Nucleus accumbens (tissue), 56 donors: ENCODE results near the gene FAM117A.

Experiments
- DNase-seq, 56 donors: peaks; one replicate each; lab custom pipeline; 2025; lab: John Stamatoyannopoulos, UW

Gene FAM117A, protein sequence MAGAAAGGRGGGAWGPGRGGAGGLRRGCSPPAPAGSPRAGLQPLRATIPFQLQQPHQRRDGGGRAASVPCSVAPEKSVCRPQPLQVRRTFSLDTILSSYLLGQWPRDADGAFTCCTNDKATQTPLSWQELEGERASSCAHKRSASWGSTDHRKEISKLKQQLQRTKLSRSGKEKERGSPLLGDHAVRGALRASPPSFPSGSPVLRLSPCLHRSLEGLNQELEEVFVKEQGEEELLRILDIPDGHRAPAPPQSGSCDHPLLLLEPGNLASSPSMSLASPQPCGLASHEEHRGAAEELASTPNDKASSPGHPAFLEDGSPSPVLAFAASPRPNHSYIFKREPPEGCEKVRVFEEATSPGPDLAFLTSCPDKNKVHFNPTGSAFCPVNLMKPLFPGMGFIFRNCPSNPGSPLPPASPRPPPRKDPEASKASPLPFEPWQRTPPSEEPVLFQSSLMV

DNA sequence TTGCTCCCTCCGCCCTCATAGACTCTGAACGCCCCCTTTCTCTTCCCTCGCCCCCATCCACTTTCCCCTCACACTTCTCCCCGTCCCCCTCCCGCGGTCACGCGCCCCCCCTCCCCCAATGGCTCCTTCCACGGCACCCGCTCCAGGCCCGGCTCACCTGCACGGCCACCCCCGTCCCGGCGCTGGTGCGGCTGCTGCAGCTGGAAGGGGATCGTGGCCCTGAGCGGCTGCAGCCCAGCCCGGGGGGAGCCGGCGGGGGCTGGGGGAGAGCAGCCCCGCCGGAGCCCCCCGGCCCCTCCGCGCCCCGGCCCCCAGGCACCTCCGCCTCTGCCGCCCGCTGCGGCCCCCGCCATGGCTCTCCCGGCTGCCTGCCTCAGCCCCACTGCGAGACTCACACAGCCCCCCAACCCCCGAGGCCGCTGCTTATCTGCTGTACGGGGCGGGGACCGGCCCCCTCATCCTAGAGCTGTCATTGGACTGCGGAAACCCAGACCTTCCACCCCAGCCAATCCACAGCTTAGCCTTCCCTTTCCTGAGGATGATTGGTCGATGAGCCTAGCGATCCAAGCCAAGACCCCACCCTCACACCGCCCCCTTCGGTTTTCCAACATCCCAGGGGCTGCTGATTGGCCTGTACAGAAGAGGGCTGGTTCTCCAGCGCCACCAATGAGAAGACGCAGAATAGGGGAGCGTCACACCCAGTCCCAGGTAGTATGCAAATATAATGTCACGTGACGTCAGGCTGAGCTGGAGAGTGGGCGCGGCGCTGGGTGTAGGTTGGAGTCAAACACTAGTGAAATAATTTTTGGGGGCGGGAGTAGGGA lies at the start of gene FAM117A:
Gene FAM117A, minus strand, starts transcription at position 397 of the 824 bp plus-strand sequence. Its CDS starts 44 bp downstream, at position 353.
- peak; percentile 47 to 99 (median 96) for DNase-seq

DNA sequence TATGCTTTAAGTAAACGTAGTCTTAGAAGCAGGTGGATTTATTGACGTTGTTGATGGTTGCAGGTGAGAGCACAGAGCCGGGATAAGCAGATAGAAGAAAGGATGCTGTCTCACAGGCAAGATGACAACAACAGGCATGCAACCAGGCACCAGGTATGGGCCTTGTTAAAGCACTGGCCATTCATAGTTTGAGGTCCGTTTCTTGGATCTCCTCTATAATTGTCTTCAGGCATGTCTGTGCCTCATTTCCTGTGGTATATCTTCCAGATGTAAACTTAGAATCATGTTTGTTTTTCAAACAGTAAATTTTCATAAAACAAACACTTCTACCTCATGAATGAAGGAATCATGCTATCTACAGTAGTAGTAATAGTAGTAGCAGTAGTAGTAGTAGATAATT lies 45.1 kb upstream of the FAM117A start:
- DNase-seq: no peak

DNA sequence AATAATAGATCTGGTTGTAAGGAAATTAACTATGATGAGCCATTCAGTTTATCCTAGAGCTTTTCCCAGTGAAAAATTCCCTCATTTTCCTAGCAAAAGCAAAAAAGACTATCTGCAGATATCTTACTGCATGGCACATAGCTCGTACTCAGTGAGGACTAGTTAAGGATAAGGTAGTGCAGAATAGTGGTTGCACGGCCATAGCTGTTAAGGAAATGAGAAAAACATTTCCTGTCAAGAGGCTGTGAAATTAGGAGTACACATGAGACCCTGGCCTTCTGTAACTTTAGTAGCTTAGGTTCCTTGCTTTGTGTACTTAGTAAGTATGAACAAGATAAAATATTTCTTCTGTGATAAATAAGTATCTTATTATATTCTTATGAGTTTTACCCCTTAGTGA lies 34.8 kb upstream of the FAM117A start:
- no peak for DNase-seq

DNA sequence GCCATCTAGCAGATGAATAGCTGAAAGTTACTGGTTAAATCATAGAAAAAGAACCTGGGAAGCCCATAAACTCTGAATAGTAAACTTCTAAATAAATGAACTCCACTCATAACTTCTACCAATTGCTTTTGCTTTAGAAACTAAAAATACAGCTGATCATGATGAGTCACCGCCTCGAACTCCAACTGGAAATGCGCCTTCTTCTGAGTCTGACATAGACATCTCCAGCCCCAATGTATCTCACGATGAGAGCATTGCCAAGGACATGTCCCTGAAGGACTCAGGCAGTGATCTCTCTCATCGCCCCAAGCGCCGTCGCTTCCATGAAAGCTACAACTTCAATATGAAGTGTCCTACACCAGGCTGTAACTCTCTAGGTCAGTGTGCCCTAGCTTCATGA lies 34.3 kb upstream of the FAM117A start:
- no peak for DNase-seq

DNA sequence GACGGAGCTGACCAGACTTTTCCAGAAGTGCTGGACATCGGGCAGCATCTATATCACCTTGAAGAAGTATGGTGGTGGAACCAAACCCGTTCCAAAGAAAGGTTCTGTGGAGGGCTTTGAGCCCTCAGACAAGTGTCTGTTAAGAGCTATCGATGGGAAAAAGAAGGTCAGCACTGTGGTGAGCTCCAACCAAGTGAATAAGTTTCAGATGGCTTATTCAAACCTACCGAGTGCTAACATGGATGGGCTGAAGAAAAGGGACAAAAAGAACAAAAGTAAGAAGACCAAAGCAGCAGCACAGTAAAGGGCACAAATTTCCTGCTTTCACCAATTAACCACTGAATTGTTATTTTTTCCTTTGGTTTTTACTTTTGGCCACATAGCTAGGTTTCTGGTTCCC lies 31.4 kb upstream of the FAM117A start:
- DNase-seq: no peak

DNA sequence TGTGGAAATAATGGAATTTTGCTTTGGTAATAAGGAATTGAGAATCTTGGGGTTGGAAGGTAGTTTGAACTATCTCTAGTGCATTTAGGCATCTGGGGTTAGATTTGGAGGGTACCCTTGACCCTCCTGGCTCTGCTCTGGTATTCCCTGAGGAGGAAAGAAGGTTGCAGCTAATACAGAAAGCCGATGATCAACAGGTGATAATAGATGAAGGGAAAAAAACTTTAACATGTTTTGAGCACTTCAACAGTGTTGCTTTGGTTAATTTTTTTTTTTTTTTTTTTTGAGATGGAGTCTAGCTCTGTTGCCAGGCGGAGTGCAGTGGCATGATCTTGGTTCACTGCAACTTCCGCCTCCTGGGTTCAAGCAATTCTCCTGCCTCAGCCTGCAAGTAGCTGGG lies 29.4 kb upstream of the FAM117A start:
- no peak for DNase-seq

DNA sequence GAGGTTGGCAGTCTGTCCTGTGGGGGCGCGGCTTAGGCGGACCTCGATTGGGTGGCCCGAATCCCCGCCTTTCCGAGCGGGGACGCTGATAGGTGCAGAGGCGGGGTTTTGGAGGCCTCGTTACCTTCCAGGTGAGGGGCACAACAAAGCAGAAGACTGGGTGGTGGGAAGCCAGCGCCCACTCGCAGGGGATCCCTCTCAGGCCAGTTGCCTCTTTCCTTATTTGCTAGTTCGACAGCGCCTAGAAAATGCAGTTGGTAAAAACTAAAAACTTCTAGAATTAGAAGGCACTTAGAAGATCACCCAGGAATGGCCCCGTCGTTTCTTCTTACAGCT lies 25.3 kb upstream of the FAM117A start:
- no peak for DNase-seq

DNA sequence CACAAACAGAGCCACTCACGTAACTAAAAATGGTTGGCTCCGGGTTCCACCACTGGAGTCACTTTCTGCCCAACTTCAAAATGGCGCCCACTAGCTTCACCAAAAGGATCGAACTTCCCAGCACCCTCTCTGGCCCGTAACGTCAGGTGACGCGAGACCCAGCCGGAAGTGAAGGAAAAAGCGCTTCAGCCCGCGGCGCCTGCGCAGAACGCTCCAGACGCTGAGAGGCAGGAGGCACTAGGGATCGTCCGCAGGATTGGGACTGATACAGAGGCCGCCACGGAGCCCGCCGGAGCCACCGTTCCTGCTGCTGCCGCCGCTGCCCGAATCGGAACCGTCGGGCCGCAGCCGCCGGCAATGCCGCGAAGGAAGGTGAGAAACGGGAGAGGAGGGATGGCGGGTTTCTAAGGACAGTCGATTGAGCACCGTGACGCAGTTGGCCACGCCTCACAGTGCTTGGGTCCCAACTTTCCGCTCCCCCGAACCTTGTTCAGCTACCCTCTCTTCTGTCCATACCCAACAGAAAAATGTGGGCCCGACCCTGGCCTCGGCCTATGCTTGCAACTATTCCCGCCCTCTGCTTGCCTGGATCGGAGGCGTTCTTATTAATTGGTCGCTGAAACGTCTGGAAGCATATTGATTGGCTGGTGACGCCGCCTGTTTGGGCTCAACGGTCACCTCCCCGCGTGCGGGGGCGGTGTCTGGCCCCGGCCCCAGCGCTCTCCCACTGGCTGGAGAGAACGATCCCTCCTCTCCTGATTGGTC lies 24.7 kb upstream of the FAM117A start, which contains the start of gene KAT7:
Gene KAT7, plus strand, starts transcription at position 204 of the 765 bp plus-strand sequence. Its CDS starts 154 bp downstream, at position 358.
- peak; percentile 85 to 99 (median 98) for DNase-seq

DNA sequence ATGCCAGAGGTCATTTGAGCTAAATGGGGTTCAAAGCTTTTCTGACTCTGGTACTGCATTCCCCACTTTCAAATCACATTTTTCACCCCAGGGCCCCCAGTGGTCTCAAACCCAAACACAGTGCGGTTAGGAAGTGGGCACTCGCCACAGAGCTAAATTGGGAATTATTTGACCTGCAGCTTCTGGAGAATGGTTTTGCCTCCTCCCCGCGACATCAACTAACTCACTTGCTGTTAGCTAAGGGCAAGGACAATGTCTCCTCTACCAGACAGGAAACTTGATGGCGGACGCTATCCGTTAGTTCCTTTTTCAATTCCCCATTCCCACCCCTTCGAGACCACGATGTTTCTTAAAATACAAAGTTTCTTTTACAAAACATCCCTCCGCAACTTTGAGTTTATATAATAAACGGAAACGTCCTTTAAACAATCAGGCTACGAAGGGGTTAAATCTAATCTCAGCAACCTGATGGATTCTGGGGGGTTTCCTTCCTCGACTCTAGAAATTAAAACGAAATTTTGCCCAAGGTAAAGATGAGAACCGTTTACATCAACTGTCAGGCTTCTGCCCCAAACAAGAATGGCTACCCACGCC lies 24.1 kb upstream of the FAM117A start:
- DNase-seq: peak in 29 of 56 donors; percentile 4 to 62 (median 27)

DNA sequence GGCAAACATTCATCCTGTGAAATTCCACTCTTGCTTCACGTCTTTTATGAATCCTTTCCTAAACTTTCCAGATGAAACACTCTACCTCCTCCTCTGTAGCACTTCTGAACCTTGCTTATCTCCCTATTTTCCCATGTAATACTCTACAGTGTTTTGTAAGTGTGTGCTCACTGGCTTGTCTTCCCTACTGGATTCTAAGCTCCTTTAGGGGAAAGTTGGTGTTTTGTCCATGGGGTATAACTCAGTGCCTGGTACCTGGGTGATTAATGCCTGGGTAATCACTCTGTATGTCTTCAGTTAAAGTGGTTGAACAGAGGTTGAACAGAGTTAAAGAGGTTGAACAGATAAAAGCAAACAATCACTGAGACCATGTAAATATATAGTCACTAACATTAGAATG lies 20.7 kb upstream of the FAM117A start:
- no peak for DNase-seq

DNA sequence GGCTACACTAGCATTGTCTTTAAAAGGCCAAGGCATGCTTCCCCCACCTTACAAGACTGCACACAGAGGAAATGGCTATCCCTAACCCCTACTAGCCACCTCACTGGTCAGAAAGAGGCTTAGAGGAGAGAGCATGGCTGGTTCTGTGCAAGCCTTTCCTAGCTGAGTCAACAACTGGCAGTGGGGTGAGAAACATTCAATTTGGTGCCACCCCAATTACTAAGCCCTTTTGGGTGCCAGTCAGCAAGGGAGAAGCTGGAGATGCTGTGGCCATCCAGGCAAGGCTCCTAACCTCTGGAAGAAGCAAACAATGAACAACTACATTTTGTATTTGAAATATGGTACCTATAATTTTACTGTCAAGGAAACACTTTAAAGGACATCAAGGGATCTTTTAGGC lies 19.9 kb upstream of the FAM117A start:
- DNase-seq: no peak

DNA sequence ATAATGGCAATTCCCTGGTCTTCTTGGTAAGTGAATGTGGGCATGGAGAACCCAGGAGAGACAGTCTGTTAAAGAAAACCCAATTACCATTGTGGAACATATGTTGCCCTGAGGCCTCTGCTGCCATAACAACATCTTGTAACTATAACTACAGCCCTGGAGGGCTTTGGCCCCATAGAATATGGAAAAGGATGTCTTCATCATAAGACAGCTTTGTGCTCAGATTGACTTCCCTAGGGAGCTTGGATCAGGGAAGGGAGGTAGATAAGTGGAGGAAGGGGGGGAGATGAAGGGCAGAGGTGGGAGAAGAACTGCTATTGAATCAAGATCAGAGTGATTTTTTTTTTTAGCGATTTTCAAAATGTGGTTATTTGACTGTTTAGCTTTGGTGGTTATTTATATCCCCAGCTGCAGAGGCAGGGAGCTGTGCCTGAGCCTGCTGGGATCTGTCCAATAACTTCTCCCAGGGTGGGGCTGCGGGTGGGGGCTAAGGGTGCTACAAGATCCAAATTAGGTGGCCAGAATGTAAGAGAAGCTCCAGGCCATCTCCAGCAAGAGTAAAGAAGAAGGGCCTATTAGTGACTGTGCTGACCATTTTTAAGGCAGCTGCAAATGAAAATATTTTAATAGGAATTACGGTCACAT lies 19.3 kb upstream of the FAM117A start:
- DNase-seq: no peak

DNA sequence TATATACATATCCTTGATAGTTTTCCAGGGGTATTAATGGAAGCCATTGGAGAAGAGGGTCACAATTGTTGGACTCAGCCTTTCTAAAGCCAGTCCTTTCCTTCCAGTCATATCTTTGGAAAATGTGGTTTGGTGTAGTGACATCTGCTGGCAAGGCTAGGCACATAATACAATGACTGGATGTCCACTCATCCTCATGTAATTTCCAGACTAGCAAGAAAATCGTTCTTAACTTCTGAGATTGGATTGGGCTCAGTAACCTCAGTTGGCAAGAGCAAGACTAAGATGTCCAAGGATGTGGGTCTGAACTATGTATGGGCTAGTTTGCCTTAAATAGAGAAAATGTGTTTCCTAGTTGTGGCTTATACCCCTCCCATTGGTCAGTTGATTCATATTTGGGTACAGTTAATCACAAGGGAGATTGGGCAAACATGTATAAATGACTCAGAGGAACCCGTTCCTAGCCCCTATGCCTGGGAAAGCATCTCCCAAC lies 15.9 kb upstream of the FAM117A start:
- peak in 4 of 56 donors; percentile 7 to 39 (median 12) for DNase-seq

DNA sequence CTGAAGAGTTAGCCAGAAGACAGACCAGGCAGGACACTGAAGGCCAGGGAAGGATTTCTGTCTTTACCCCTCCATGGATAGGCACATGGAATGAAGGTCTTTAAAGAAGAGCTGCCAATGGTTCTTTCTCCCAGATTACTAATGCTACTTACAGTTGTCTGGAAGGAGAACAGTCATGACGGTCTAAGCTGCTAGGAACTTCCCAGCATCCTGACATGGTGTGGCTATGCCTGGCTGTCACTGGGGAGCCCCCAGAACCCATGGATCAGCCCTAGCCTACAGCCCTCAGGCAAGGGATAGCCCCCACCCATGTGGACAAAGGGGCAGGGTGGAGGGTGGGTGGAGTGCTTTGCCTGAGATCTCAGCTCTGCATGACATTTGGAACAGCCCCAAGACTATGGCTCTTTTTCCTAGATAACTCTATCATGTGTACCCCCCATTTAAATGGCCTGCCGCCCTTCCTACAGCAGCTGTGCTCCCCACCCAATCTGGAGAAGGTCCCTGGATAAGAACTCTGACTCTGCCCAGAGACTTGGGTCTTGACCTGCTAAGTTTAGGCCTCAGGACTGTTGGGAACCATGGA lies 15.3 kb upstream of the FAM117A start:
- DNase-seq: no peak

DNA sequence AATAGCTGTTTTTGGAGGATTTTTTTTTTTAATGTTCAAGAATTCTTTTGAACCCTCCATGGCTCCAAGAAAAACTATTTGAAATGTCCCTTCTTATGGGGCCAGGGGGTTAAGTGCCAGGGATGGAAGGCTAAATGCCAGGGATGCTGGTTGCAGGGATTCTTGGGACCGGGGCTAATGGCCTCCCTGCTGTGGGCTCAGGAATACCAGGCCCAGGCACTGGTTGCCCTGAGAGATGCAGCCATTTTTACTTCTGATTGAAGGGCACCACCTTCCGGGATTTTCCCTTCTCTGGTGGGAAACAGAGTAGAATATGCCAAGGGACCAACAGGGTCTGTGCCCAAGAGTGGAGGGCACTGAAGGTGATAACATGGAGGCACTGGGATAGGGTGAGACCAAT lies 13.6 kb upstream of the FAM117A start:
- DNase-seq: no peak

DNA sequence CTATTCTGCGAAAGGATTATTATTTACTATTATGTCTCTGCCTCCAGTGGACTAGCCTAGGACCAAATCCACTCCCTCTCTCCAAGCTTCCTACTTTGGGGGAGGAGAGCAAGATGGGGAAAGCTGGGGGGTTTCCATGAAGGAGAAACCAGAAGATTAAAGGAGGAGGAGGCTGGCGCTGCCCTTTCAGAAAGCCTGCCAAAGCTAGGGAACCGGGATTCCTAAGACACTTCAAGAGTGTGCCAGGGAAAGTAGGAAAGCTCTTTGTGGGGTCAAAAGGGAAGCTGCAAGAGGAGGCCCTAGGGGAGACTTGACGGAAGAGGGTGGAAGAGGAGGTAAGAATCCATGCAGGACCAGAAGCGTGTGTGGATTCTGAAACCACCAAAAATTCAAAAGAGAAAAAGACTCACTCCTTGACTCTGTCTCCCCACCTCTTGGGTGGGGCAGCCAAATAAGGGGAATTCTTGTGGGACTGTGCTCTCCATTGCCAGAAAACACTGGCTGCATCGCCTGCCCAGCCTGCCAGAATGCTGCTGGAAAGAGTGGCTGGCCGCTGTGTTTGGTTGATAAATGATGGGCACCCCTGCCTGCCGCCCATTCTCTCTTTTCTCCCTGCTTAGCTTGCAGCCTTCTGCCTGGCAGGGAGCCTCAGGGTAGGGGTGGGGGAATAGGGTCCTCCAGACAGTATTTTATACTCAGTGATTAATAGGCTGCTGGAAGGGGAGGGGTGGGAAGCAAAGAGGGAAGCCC lies 12.8 kb upstream of the FAM117A start:
- DNase-seq: peak in 2 of 56 donors; percentile 2 to 32

DNA sequence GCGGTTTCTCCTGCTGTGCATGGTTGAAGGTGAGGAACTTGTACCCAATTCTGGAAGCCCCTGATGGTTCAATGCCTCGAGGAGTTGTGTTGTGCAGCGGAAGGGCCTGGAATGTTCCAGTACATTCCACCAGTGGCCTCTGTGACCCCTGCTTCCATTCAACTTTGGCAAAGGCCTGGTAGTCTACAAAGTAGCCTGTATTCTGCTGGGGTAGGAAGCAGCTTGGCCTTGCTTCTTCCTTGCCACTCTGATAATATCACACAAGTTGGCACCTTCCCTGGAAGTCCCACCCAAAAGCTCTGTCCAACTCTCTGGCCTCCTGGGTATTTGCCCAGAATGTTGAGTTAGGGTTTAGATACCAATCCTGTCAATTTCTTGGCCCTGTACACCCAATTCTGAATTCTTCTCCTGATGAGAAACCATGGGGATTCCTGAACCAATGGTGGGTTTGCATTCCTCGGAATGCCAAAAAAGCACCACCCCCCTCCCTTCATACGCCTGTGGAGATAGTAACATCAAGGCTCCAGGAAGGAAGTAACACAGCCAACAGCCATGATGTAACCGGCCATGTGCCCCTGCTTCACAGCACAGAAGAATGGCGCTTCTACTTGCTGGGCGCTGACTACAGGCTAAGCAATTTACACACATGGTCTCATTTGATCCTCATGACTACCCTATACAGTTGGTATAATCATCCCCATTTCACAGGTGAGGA lies 11.8 kb upstream of the FAM117A start:
- DNase-seq: no peak
